A549 treated with Hydrocortisone at 1 μM for 4 hours (cell line): ENCODE data around the gene TESK1. TPM values are rescaled to one million over a fixed set of nuclear protein-coding genes. Genes with fewer than 3 reads are reported as not detected.

ENCODE experiments used
- total RNA-seq: library from RNA; stranded (reverse); fragments of 200-300 nt; extraction: Qiagen RNA extraction; gene quantifications from 5 replicates; pipeline ENCODE4 v1.2.3, GENCODE V29; 2022

TESK1 gene
- total RNA-seq: 25.3 to 29.8 TPM (median 28.8 TPM) in 5 replicates

GRCh38 chr9:35604578-35605350 lies at the start of gene TESK1:
TESK1 (plus strand) TSS chr9:35605262; CDS start chr9:35605620, 358 bp downstream.

GRCh38 chr9:35618325-35618727 lies 13.3 kb downstream of the TESK1 start, which contains the start of gene CD72:
CD72 (minus strand) TSS chr9:35618413; CDS start chr9:35618303, 110 bp downstream.

GRCh38 chr9:35650341-35651158 lies 45.5 kb downstream of the TESK1 start, which contains the start of gene SIT1:
SIT1 (minus strand) TSS chr9:35650931; CDS start chr9:35650853, 78 bp downstream.

GRCh38 chr9:35657546-35658136 lies 52.6 kb downstream of the TESK1 start, which contains the start of gene RMRP:
RMRP (minus strand) TSS chr9:35658019.

GRCh38 chr9:35658137-35658967 lies 53.3 kb downstream of the TESK1 start, which contains the start of gene CCDC107:
CCDC107 (plus strand) TSS chr9:35658292; CDS start chr9:35658380, 88 bp downstream.

Other genes with a start within 250 kb of the TESK1 start
- 29.7 to 32.8 TPM (median 31.1 TPM) in 5 replicates for gene RUSC2, start 115.2 kb upstream of the TESK1 start, total RNA-seq
- gene CD72, start 13.2 kb downstream of the TESK1 start, total RNA-seq: 0.11 to 0.20 TPM (median 0.15 TPM) in 4 of 5 replicates, not detected in the other
- gene SIT1, start 45.7 kb downstream of the TESK1 start, total RNA-seq: not detected in 5 replicates
- gene RMRP, start 52.8 kb downstream of the TESK1 start, total RNA-seq: 8.7 to 24.4 TPM (median 17.9 TPM) in 4 of 5 replicates, not detected in the other
- gene CCDC107, start 53.0 kb downstream of the TESK1 start, total RNA-seq: 23.0 to 32.2 TPM (median 31.3 TPM) in 5 replicates
- 13.6 to 18.2 TPM (median 17.4 TPM) in 5 replicates for gene ARHGEF39, start 59.9 kb downstream of the TESK1 start, total RNA-seq
- gene CA9, start 68.7 kb downstream of the TESK1 start, total RNA-seq: 4.3 to 7.6 TPM (median 7.1 TPM) in 5 replicates
- 626 to 688 TPM (median 676 TPM) in 5 replicates for gene TPM2, start 84.7 kb downstream of the TESK1 start, total RNA-seq
- 111 to 160 TPM (median 122 TPM) in 5 replicates for gene TLN1, start 126.9 kb downstream of the TESK1 start, total RNA-seq
- gene CREB3, start 127.4 kb downstream of the TESK1 start, total RNA-seq: 55.6 to 64.0 TPM (median 57.5 TPM) in 5 replicates
- gene GBA2, start 144.0 kb downstream of the TESK1 start, total RNA-seq: 31.2 to 37.5 TPM (median 35.7 TPM) in 5 replicates
- 12.6 to 19.2 TPM (median 16.0 TPM) in 5 replicates for gene RGP1, start 144.0 kb downstream of the TESK1 start, total RNA-seq
- gene MSMP, start 149.0 kb downstream of the TESK1 start, total RNA-seq: 0.40 to 0.58 TPM in 2 of 5 replicates, not detected in the others
- 3.8 to 6.9 TPM (median 5.4 TPM) in 5 replicates for gene NPR2, start 186.3 kb downstream of the TESK1 start, total RNA-seq
- 0.27 to 0.49 TPM (median 0.35 TPM) in 5 replicates for gene SPAG8, start 207.0 kb downstream of the TESK1 start, total RNA-seq
- gene HINT2, start 209.8 kb downstream of the TESK1 start, total RNA-seq: 55.0 to 109 TPM (median 99.7 TPM) in 5 replicates
- gene FAM221B, start 223.5 kb downstream of the TESK1 start, total RNA-seq: not detected in 5 replicates
- gene TMEM8B, start 224.0 kb downstream of the TESK1 start, total RNA-seq: 2.6 to 4.0 TPM (median 3.3 TPM) in 5 replicates